HepG2 (cell line): ENCODE data around the gene TNNT3. TPM values are rescaled to one million over a fixed set of nuclear protein-coding genes. Genes with fewer than 3 reads are reported as not detected.

Source experiments
- ATAC-seq: fragments of 200-7000 bp; cut with Tn5 transposase; 3 replicates; pipeline ENCODE4 v1.9.1; 2020; ENCODE audit warnings: mild to moderate bottlenecking, moderate library complexity
- BruUV-seq: library from RNA; stranded (reverse); fragments of 400-500 nt; replicated peaks from 2 replicates; lab custom pipeline; 2021; lab: Mats Ljungman, UMichigan
- CTCF ChIA-PET: fragments of 300-600 bp; formaldehyde crosslinking; extraction: SDS; loops from one replicate; lab custom pipeline; 2021; ENCODE audit warnings: low total read pairs, inconsistent platforms, low intra/inter-chr PET ratio; lab: Yijun Ruan, JAX
- POLR2A ChIA-PET: fragments of 350-600 bp; sonication (Branson Sonifier 250); formaldehyde crosslinking; loops from one replicate; lab custom pipeline; 2020; ENCODE audit warnings: antibody characterized with exemption, inconsistent platforms; lab: Yijun Ruan, JAX
- DNase-seq: peaks from one replicate; pipeline ENCODE4 v3.0.0-alpha.2; 2015; ENCODE audit warnings: low spot score
- FAIRE-seq: peaks from 3 replicates; lab custom pipeline; 2011; peaks lifted over from hg19 to GRCh38; lab: Jason Lieb, UNC
- H2AFZ ChIP-seq: one replicate; pipeline ENCODE4 v1.6.1; 2011; ENCODE audit warnings: low read length, inconsistent platforms
- H3K27ac ChIP-seq: fragments of 300-600 bp; 3 replicates; pipeline ENCODE4 v1.8.0; 2011; ENCODE audit warnings: mixed run types, mild to moderate bottlenecking, mixed read lengths, low read length, inconsistent platforms; ENCODE audit not compliant: insufficient read depth; ENCODE audit errors: extremely low read length
- H3K27me3 ChIP-seq, 2 experiments: fragments of 200-600 bp in 1 of 2; 2 replicates in 1 of 2; 3 replicates in 1 of 2; pipeline versions ENCODE4 v1.6.0 to v1.8.0; 2011; ENCODE audit warnings: low read length in 2 of 2, mild to moderate bottlenecking in 2 of 2, moderate library complexity in 2 of 2, inconsistent platforms in 1 of 2; ENCODE audit not compliant: insufficient read depth in 2 of 2, control insufficient read depth in 1 of 2
- H3K36me3 ChIP-seq, 2 experiments: fragments of 200-600 bp in 1 of 2; replicated peaks in 1 of 2; 2 replicates in 1 of 2; 3 replicates in 1 of 2; pipeline versions ENCODE4 v1.5.1 to v1.8.0; 2011; ENCODE audit warnings: low read length in 2 of 2, inconsistent platforms in 1 of 2; ENCODE audit not compliant: insufficient read depth in 2 of 2, control insufficient read depth in 1 of 2
- H3K4me1 ChIP-seq: 2 replicates; pipeline ENCODE4 v1.5.1; 2012; ENCODE audit warnings: low read length, inconsistent platforms; ENCODE audit not compliant: insufficient read depth
- H3K4me2 ChIP-seq: 2 replicates; pipeline ENCODE4 v1.6.0; 2011; ENCODE audit warnings: low read depth, low read length, inconsistent platforms
- H3K4me3 ChIP-seq, 3 experiments: fragments of 200-600 bp in 1 of 3; sonication (generic), shearing (Covaris generic) in 1 of 3; replicated peaks in 1 of 3; 2 replicates each; pipeline ENCODE4 v1.5.1; 2011 to 2016; ENCODE audit warnings: low read length in 3 of 3, inconsistent platforms in 2 of 3, low read depth in 2 of 3, mild to moderate bottlenecking in 2 of 3, control low read depth in 1 of 3, mixed read lengths in 1 of 3; ENCODE audit not compliant: insufficient read depth in 1 of 3
- H3K79me2 ChIP-seq: one replicate; pipeline ENCODE4 v1.6.1; 2011; ENCODE audit warnings: low read length, inconsistent platforms; ENCODE audit not compliant: insufficient read depth
- H3K9ac ChIP-seq: 2 replicates; pipeline ENCODE4 v1.6.0; 2011; ENCODE audit warnings: mild to moderate bottlenecking, low read depth, low read length, inconsistent platforms; ENCODE audit not compliant: insufficient read depth
- H3K9me3 ChIP-seq: 2 replicates; pipeline ENCODE4 v1.5.1; 2012; ENCODE audit warnings: mild to moderate bottlenecking, low read length
- H4K20me1 ChIP-seq: 2 replicates; pipeline ENCODE4 v1.6.0; 2011; ENCODE audit warnings: inconsistent platforms, mild to moderate bottlenecking, low read length, moderate library complexity; ENCODE audit not compliant: insufficient read depth
- ESRRA ChIP-seq: sonication (generic); formaldehyde crosslinking; IDR thresholded peaks from 2 replicates; pipeline ENCODE4 v1.5.1; 2020; ENCODE audit warnings: mild to moderate bottlenecking, low read depth, missing genetic modification reagents
- FOXP4 ChIP-seq: sonication (generic); formaldehyde crosslinking; IDR thresholded peaks from 2 replicates; pipeline ENCODE4 v1.4.0; 2020; ENCODE audit warnings: missing genetic modification reagents
- KDM3A ChIP-seq: IDR thresholded peaks from 2 replicates; pipeline ENCODE4 v1.6.1; 2018; ENCODE audit warnings: low read depth, missing compliant biosample characterization
- SETDB1 ChIP-seq: sonication (generic); formaldehyde crosslinking; IDR thresholded peaks from 2 replicates; pipeline ENCODE4 v1.5.1; 2020; ENCODE audit warnings: missing genetic modification reagents, mild to moderate bottlenecking, borderline replicate concordance
- SKIL ChIP-seq: sonication (generic); formaldehyde crosslinking; IDR thresholded peaks from 2 replicates; pipeline ENCODE4 v1.8.0; 2022; ENCODE audit warnings: missing genetic modification reagents, mild to moderate bottlenecking, moderate library complexity, borderline replicate concordance
- SNRNP70 ChIP-seq: fragments of 200-400 bp; formaldehyde crosslinking; IDR thresholded peaks from 2 replicates; pipeline ENCODE4 v1.6.1; 2017; ENCODE audit warnings: mild to moderate bottlenecking, low read depth, low read length, moderate library complexity
- SP2 ChIP-seq: sonication (generic); formaldehyde crosslinking; IDR thresholded peaks from 2 replicates; pipeline ENCODE4 v1.5.1; 2020; ENCODE audit warnings: mild to moderate bottlenecking, missing genetic modification reagents
- SP4 ChIP-seq: sonication (generic); formaldehyde crosslinking; IDR thresholded peaks from 2 replicates; pipeline ENCODE4 v1.8.1; 2023; ENCODE audit warnings: mild to moderate bottlenecking, missing genetic modification reagents
- STAG1 ChIP-seq: sonication (generic); formaldehyde crosslinking; IDR thresholded peaks from 2 replicates; pipeline ENCODE4 v1.4.0; 2020; ENCODE audit warnings: missing genetic modification reagents
- SYNCRIP ChIP-seq: fragments of 200-400 bp; formaldehyde crosslinking; IDR thresholded peaks from 2 replicates; pipeline ENCODE4 v1.6.1; 2018; ENCODE audit warnings: mild to moderate bottlenecking, low read depth, low read length; ENCODE audit not compliant: insufficient read depth
- XRCC5 ChIP-seq: fragments of 200-400 bp; formaldehyde crosslinking; optimal IDR thresholded peaks from 2 replicates; pipeline ENCODE3; 2017; ENCODE audit warnings: mild to moderate bottlenecking, low read length
- ZC3H13 ChIP-seq: sonication (generic); formaldehyde crosslinking; IDR thresholded peaks from 2 replicates; pipeline ENCODE4 v1.8.1; 2023; ENCODE audit warnings: mild to moderate bottlenecking, missing genetic modification reagents, moderate library complexity
- ZNF446 ChIP-seq: sonication (generic); formaldehyde crosslinking; IDR thresholded peaks from 2 replicates; pipeline ENCODE4 v1.5.0; 2020; ENCODE audit warnings: mild to moderate bottlenecking, missing genetic modification reagents
- ZNF484 ChIP-seq: sonication (generic); formaldehyde crosslinking; IDR thresholded peaks from 2 replicates; pipeline ENCODE4 v1.5.1; 2020; ENCODE audit warnings: mild to moderate bottlenecking, low read depth, missing genetic modification reagents, borderline replicate concordance
- ZNF598 ChIP-seq: sonication (generic); formaldehyde crosslinking; IDR thresholded peaks from 2 replicates; pipeline ENCODE4 v1.5.1; 2020; ENCODE audit warnings: mild to moderate bottlenecking, missing genetic modification reagents, borderline replicate concordance
- ZNF687 ChIP-seq: sonication (generic); formaldehyde crosslinking; IDR thresholded peaks from 2 replicates; pipeline ENCODE4 v1.5.1; 2020; ENCODE audit warnings: mild to moderate bottlenecking, missing genetic modification reagents, moderate library complexity
- WGBS: methylation state at CpG from one replicate; pipeline ENCODE4 v1.1.6; 2017; ENCODE audit warnings: low lambda C conversion rate; 5-methylcytosine and 5-hydroxymethylcytosine counted together
- in situ Hi-C: cut with HindIII; loops from 2 replicates; pipeline ENCODE4 v1.10.0; 2017; ENCODE audit warnings: low pct_unique_long_range_greater_than_20kb; ENCODE audit not compliant: extremely low pct_ligation_motif_present
- intact Hi-C: fragments of 100-400 bp; cut with micrococcal nuclease; formaldehyde crosslinking; loops from one replicate; pipeline ENCODE4 v1.10.0; 2022; ENCODE audit not compliant: unreplicated experiment
- polyA plus RNA-seq, 8 experiments: library from polyadenylated mRNA; depleted of rRNA in 3 of 8; stranded (reverse) in 7 of 8; unstranded in 1 of 8; fragments of >200 nt; fragmentation: Illumina TruSeq in 4 of 8; extraction: Trizol in 4 of 8; gene quantifications; 2 replicates each; pipeline versions ENCODE4 v1.2.1 to v1.2.3, GENCODE V29; 2011 to 2016; ENCODE audit warnings: low read depth in 4 of 8, missing spikeins in 1 of 8, mixed read lengths in 1 of 8; ENCODE audit not compliant: insufficient read depth in 1 of 8
- total RNA-seq, 5 experiments: library from RNA; depleted of rRNA; stranded (reverse); fragments of >200 nt; fragmentation: Illumina TruSeq; extraction: Trizol; gene quantifications; 2 replicates each; pipeline ENCODE4 v1.2.3, GENCODE V29; 2016; ENCODE audit warnings: low read depth in 1 of 5

TNNT3 gene
- total and polyA plus RNA-seq, 2 of the 13 experiments (the other 11 are each of a cell fraction or from before 2014, with no cell fraction given), result not detected

GRCh38 chr11:1876361-1877063 is 43.0 kb upstream of the TNNT3 start:
- intact Hi-C loops (no loop called here), in situ Hi-C loops (no loop called here)
- no TSS peak for BruUV-seq
- DNase-seq (peak; percentile 27), FAIRE-seq (peak; percentile 65), ATAC-seq (peak; percentile 66)
- peaks cover 11 to 53% of the 10 kb centered on the region in 2 experiments; a peak in 4 of 5 replicates for H3K27me3 ChIP-seq
- H3K9me3 ChIP-seq, result no peaks in the 10 kb centered on the region
- H3K27ac ChIP-seq, result no peak overlapping the region
- WGBS, result 20% methylated on average over 19 of the region's 26 CpGs
- ChIA-PET POLR2A (interaction anchor here (1.1 to 1.8 kb wide), 2 partner anchors 182 to 275 kb away, joined by 4 read pairs; no protein-coding TSS in a partner anchor), CTCF (interaction anchor here (0.6 to 2.9 kb wide), 4 partner anchors 183 to 331 kb away, joined by 3 to 36 read pairs (median 5); no protein-coding TSS in a partner anchor)
- H3K4me3 ChIP-seq, result no peak overlapping the region
- peak overlapping the region; percentile 32; the same call in 1 of the 2 replicates for H3K4me2 ChIP-seq
- H4K20me1 ChIP-seq, result no peaks in the 10 kb centered on the region
- no peaks in the 10 kb centered on the region for H3K36me3 ChIP-seq
- no peak overlapping the region for H3K9ac ChIP-seq
- no peaks in the 10 kb centered on the region for H3K79me2 ChIP-seq
- H2AFZ ChIP-seq, result no peak overlapping the region
- H3K4me1 ChIP-seq, result peaks cover 28% of the 10 kb centered on the region
- TF ChIP-seq SP4 (CRISPR knock-in tag), result no peak
- no peak for TF ChIP-seq ESRRA
- no peak for TF ChIP-seq ZNF446 (CRISPR knock-in tag)
- peak; percentile 60 for TF ChIP-seq STAG1 (CRISPR knock-in tag)
- no peak for TF ChIP-seq SETDB1 (CRISPR knock-in tag)
- no peak for TF ChIP-seq ZC3H13 (CRISPR knock-in tag)
- TF ChIP-seq FOXP4 (CRISPR knock-in tag), result no peak
- TF ChIP-seq KDM3A (CRISPR knock-in tag), result 0 out of 2 replicates have a peak, but pooled peaks have one; percentile 10
- TF ChIP-seq XRCC5, result peak; percentile 62
- TF ChIP-seq SKIL, result no peak
- no peak for TF ChIP-seq ZNF598 (CRISPR knock-in tag)
- peak; percentile 65 for TF ChIP-seq ZNF687
- no peak for TF ChIP-seq SYNCRIP
- TF ChIP-seq SP2 (CRISPR knock-in tag), result no peak
- TF ChIP-seq ZNF484, result no peak
- TF ChIP-seq SNRNP70, result no peak
